ENCODE measurements around the gene POMP. TPM values are rescaled to one million over a fixed set of nuclear protein-coding genes. Genes with fewer than 3 reads are reported as not detected.

POMP gene
- total RNA-seq, 1 donor from 2014 or later, result 58.9 TPM

DNA sequence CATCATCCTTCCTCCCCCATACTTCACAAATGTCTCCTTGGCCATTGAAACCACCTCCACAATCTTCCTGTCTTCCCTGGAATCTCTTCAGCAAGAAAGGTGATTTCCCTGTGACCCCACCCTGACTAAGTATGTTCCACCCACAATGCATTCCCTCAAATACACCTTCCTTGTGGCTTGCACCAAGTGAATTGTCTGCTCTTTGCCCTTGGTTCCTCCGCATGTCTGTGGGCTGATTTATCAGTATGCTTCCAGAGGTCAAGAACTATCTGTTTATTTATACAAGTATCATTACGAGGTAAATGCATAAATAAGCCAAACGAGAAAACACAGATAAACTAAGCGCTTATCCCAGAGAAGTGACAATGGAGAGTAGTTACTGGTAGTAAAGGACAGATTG, 45.4 kb upstream of the POMP start:
- no peak overlapping the region for H3K27ac Mint-ChIP-seq
- TF ChIP-seq, protein P1, sequence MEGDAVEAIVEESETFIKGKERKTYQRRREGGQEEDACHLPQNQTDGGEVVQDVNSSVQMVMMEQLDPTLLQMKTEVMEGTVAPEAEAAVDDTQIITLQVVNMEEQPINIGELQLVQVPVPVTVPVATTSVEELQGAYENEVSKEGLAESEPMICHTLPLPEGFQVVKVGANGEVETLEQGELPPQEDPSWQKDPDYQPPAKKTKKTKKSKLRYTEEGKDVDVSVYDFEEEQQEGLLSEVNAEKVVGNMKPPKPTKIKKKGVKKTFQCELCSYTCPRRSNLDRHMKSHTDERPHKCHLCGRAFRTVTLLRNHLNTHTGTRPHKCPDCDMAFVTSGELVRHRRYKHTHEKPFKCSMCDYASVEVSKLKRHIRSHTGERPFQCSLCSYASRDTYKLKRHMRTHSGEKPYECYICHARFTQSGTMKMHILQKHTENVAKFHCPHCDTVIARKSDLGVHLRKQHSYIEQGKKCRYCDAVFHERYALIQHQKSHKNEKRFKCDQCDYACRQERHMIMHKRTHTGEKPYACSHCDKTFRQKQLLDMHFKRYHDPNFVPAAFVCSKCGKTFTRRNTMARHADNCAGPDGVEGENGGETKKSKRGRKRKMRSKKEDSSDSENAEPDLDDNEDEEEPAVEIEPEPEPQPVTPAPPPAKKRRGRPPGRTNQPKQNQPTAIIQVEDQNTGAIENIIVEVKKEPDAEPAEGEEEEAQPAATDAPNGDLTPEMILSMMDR (IDR thresholded peaks at IDR 0.05; ENCODE audit: unreplicated experiment), result no peak
- no peaks in the 10 kb centered on the region for H3K36me3 Mint-ChIP-seq (ENCODE audit: insufficient read depth)
- H3K4me3 Mint-ChIP-seq (ENCODE audit: low read depth), result no peak overlapping the region
- peaks cover 2% of the 10 kb centered on the region for H3K4me1 Mint-ChIP-seq (ENCODE audit: low read depth)
- H3K27me3 Mint-ChIP-seq, result peaks cover 6% of the 10 kb centered on the region
- DNase-seq (ENCODE audit: low spot score, unreplicated experiment), result no peak
- no peaks in the 10 kb centered on the region for H3K9me3 Mint-ChIP-seq (ENCODE audit: low read depth)

- TF ChIP-seq, protein P1 (IDR thresholded peaks at IDR 0.05; ENCODE audit: unreplicated experiment), result no peak
- Mint-ChIP-seq H3K36me3 (ENCODE audit: insufficient read depth) (no peaks in the 10 kb centered on the region), H3K27me3 (peaks cover 13% of the 10 kb centered on the region), H3K4me3 (ENCODE audit: low read depth) (no peak overlapping the region), H3K27ac (no peak overlapping the region), H3K9me3 (ENCODE audit: low read depth) (no peaks in the 10 kb centered on the region), H3K4me1 (ENCODE audit: low read depth) (peaks cover 2% of the 10 kb centered on the region)
- DNase-seq (ENCODE audit: low spot score, unreplicated experiment), result no peak
Measured at GRCh38 chr13:28615916-28616446, 42.9 kb upstream of the POMP start.

GRCh38 chr13:28618230-28618994, 40.5 kb upstream of the POMP start:
- TF ChIP-seq, protein P1 (IDR thresholded peaks at IDR 0.05; ENCODE audit: unreplicated experiment), result no peak
- no peak overlapping the region for H3K4me3 Mint-ChIP-seq (ENCODE audit: low read depth)
- no peaks in the 10 kb centered on the region for H3K9me3 Mint-ChIP-seq (ENCODE audit: low read depth)

GRCh38 chr13:28620011-28620830, 38.7 kb upstream of the POMP start:
- no peak overlapping the region for H3K4me3 Mint-ChIP-seq (ENCODE audit: low read depth)
- H3K27me3 Mint-ChIP-seq, result peaks cover 13% of the 10 kb centered on the region
- no peaks in the 10 kb centered on the region for H3K4me1 Mint-ChIP-seq (ENCODE audit: low read depth)
- no peak for DNase-seq (ENCODE audit: low spot score, unreplicated experiment)
- no peak overlapping the region for H3K27ac Mint-ChIP-seq
- H3K9me3 Mint-ChIP-seq (ENCODE audit: low read depth), result no peaks in the 10 kb centered on the region
- TF ChIP-seq, protein P1 (IDR thresholded peaks at IDR 0.05; ENCODE audit: unreplicated experiment), result no peak
- H3K36me3 Mint-ChIP-seq (ENCODE audit: insufficient read depth), result no peaks in the 10 kb centered on the region

More at GRCh38 chr13:28618230-28618994, 40.5 kb upstream of the POMP start:
- Mint-ChIP-seq H3K36me3 (ENCODE audit: insufficient read depth) (no peaks in the 10 kb centered on the region), H3K27ac (no peak overlapping the region), H3K4me1 (ENCODE audit: low read depth) (peaks cover 2% of the 10 kb centered on the region), H3K27me3 (peaks cover 12% of the 10 kb centered on the region)
- DNase-seq (ENCODE audit: low spot score, unreplicated experiment), result no peak

DNA sequence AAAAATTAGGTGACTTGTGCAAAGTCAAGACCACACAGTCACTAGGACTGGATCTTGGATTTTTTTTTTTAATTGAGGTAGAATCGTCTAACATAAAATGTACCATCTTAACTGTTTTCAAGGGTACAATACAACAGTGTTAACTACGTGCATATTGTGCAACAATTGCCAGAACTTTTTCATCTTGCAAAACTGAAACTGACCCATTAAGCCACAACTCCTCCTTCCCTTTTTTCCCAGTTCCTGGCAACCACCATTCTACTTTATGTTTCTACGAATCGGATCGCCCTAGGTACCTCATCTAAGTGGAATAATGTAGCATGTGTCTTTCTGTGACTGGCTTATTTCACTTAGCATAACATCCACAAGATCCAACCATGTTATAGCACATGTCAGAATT, 37.5 kb upstream of the POMP start:
- H3K27me3 Mint-ChIP-seq, result peaks cover 16% of the 10 kb centered on the region
- no peak overlapping the region for H3K27ac Mint-ChIP-seq
- H3K4me1 Mint-ChIP-seq (ENCODE audit: low read depth), result no peaks in the 10 kb centered on the region
- H3K4me3 Mint-ChIP-seq (ENCODE audit: low read depth), result no peak overlapping the region
- H3K36me3 Mint-ChIP-seq (ENCODE audit: insufficient read depth), result no peaks in the 10 kb centered on the region
- H3K9me3 Mint-ChIP-seq (ENCODE audit: low read depth), result no peaks in the 10 kb centered on the region
- TF ChIP-seq, protein P1 (IDR thresholded peaks at IDR 0.05; ENCODE audit: unreplicated experiment), result no peak
- DNase-seq (ENCODE audit: low spot score, unreplicated experiment), result no peak
